ENCODE data around the gene AUP1. TPM values are rescaled to one million over a fixed set of nuclear protein-coding genes. Genes with fewer than 3 reads are reported as not detected.
A peak's percentile ranks its signal among the peaks of the same experiment; 100 is the strongest.

The AUP1 gene
- total and polyA plus RNA-seq, 9 of the 15 experiments (the other 6 are each of a cell fraction or from before 2014, with no cell fraction given): 70.7 to 245 (median 165) TPM

- TF ChIP-seq TCF3 (CRISPR knock-in tag; IDR thresholded peaks at IDR 0.05) (peak; percentile 90), NFIC (IDR thresholded peaks at IDR 0.05) (peak; percentile 66; the same call in 1 of the 2 replicates), TBL1XR1 (IDR thresholded peaks at IDR 0.05; ENCODE audit: low read length in 2 of 2) (peak in 1 of 2 experiments; percentile 22; a peak in 2 of 4 replicates), SREBF1 (IDR thresholded peaks at IDR 0.05; ENCODE audit: borderline replicate concordance, low read depth, low read length) (no peak), E2F5 (CRISPR knock-in tag; IDR thresholded peaks at IDR 0.05) (no peak), TRIM24 (IDR thresholded peaks at IDR 0.05) (peak in 1 of 2 experiments; percentile 59; a peak in 2 of 4 replicates), ZNF830 (CRISPR knock-in tag; IDR thresholded peaks at IDR 0.05) (0 out of 2 replicates have a peak, but pooled peaks have one; percentile 58), ZNF695 (CRISPR knock-in tag; IDR thresholded peaks at IDR 0.05) (no peak), DNMT1 (IDR thresholded peaks at IDR 0.05) (no peak), CC2D1A (IDR thresholded peaks at IDR 0.05) (peak; percentile 41; the same call in 1 of the 2 replicates), L3MBTL2 (IDR thresholded peaks at IDR 0.05) (peak; percentile 98), CBFA2T3 (IDR thresholded peaks at IDR 0.05) (peak; percentile 93), ZNF431 (CRISPR knock-in tag; IDR thresholded peaks at IDR 0.05) (no peak), ZBTB7A (IDR thresholded peaks at IDR 0.05; ENCODE audit: borderline replicate concordance, control insufficient read depth, low read depth, low read length) (0 out of 2 replicates have a peak, but pooled peaks have one; percentile 9), ZBTB40 (IDR thresholded peaks at IDR 0.05) (peak; percentile 18; the same call in 1 of the 2 replicates), ZBTB40 (CRISPR knock-in tag; IDR thresholded peaks at IDR 0.05) (no peak), NFRKB (IDR thresholded peaks at IDR 0.05; ENCODE audit: low read depth) (peak; percentile 62; the same call in 1 of the 2 replicates), TFAP4 (CRISPR knock-in tag; IDR thresholded peaks at IDR 0.05; ENCODE audit: borderline replicate concordance) (peak; percentile 96)
Observed at GRCh38 chr2:74530239-74531187, 1.0 kb upstream of the AUP1 start (continued).

All from K562 (cell line).